Embryonic facial prominence (tissue), 1 donor: ENCODE measurements around the gene CRLF1.

ENCODE experiments used
- DNase-seq: peaks from one replicate; pipeline ENCODE4 v3.0.0-alpha.2; 2016; ENCODE audit errors: extremely low spot score

CRLF1 gene

GRCh38 chr19:18636183-18636968 lies 29.8 kb upstream of the CRLF1 start:
- peak; percentile 89 for DNase-seq

- no peak for DNase-seq
These were observed 29.2 kb upstream of the CRLF1 start for GRCh38 chr19:18635831-18636182.

- DNase-seq = no peak
These were observed 28.2 kb upstream of the CRLF1 start for GRCh38 chr19:18634612-18635297.

- DNase-seq = no peak
These were observed 26.7 kb upstream of the CRLF1 start for GRCh38 chr19:18633321-18633720.

- no peak for DNase-seq
These were observed 22.8 kb upstream of the CRLF1 start for GRCh38 chr19:18629166-18630088.

GRCh38 chr19:18626906-18627305 lies 20.3 kb upstream of the CRLF1 start:
- no peak for DNase-seq

GRCh38 chr19:18620902-18621301 lies 14.3 kb upstream of the CRLF1 start:
- no peak for DNase-seq

- no peak for DNase-seq
These were observed 13.7 kb upstream of the CRLF1 start for GRCh38 chr19:18620311-18620710.

- no peak for DNase-seq
These were observed 11.6 kb upstream of the CRLF1 start for GRCh38 chr19:18618236-18618635.

- DNase-seq = no peak
These were observed 11.0 kb upstream of the CRLF1 start for GRCh38 chr19:18617562-18617961.

GRCh38 chr19:18616023-18616422 lies 9.4 kb upstream of the CRLF1 start:
- DNase-seq = no peak

- no peak for DNase-seq
These were observed 7.1 kb upstream of the CRLF1 start for GRCh38 chr19:18613589-18614234.

- no peak for DNase-seq
These were observed 6.4 kb upstream of the CRLF1 start, which contains the start of gene TMEM59L for GRCh38 chr19:18612772-18613588. Gene TMEM59L (plus strand): TSS chr19:18612870. CDS start chr19:18612959, 89 bp downstream.

- DNase-seq = no peak
These were observed 5.6 kb upstream of the CRLF1 start for GRCh38 chr19:18612051-18612771.

- no peak for DNase-seq
These were observed 4.9 kb upstream of the CRLF1 start for GRCh38 chr19:18611327-18612050.

- no peak for DNase-seq
These were observed 4.1 kb upstream of the CRLF1 start for GRCh38 chr19:18610556-18611326.

- DNase-seq = no peak
These were observed 3.6 kb upstream of the CRLF1 start for GRCh38 chr19:18610245-18610555.

GRCh38 chr19:18609717-18610051 lies 3.1 kb upstream of the CRLF1 start:
- no peak for DNase-seq
